ENCODE results near the gene ATP5F1B.

Gene ATP5F1B

GRCh38 chr12:56602239-56602638 is 43.5 kb downstream of the ATP5F1B start:
- no peak overlapping the region for H3K27ac ChIP-seq (replicated peaks)
- DNase-seq (ENCODE audit: low read depth in 1 of 2, low spot score in 1 of 2) = no peak
- H3K27me3 ChIP-seq (ENCODE audit: insufficient read depth, poor library complexity, severe bottlenecking) = no peaks in the 10 kb centered on the region
- TF ChIP-seq CTCF (IDR thresholded peaks at IDR 0.05; ENCODE audit: insufficient read depth, low read length) (no peak), REST (IDR thresholded peaks at IDR 0.05; ENCODE audit: insufficient replicate concordance, low read depth) (no peak), GABPA (IDR thresholded peaks at IDR 0.05; ENCODE audit: low read depth) (no peak), SPI1 (IDR thresholded peaks at IDR 0.05; ENCODE audit: borderline replicate concordance, low read depth) (no peak), POLR2AphosphoS5 (IDR thresholded peaks at IDR 0.05; ENCODE audit: low read depth) (no peak)
- no peak overlapping the region for H3K4me3 ChIP-seq (replicated peaks; ENCODE audit: insufficient read depth, low read length)

GRCh38 chr12:56601503-56601902 is 44.3 kb downstream of the ATP5F1B start:
- H3K4me3 ChIP-seq (replicated peaks; ENCODE audit: insufficient read depth, low read length) = no peak overlapping the region
- H3K27me3 ChIP-seq (ENCODE audit: insufficient read depth, poor library complexity, severe bottlenecking) = no peaks in the 10 kb centered on the region
- H3K27ac ChIP-seq (replicated peaks) = no peak overlapping the region
- peak in 1 of 2 experiments; percentile 27 for DNase-seq (ENCODE audit: low read depth in 1 of 2, low spot score in 1 of 2)
- TF ChIP-seq GABPA (IDR thresholded peaks at IDR 0.05; ENCODE audit: low read depth) (no peak), CTCF (IDR thresholded peaks at IDR 0.05; ENCODE audit: insufficient read depth, low read length) (no peak), SPI1 (IDR thresholded peaks at IDR 0.05; ENCODE audit: borderline replicate concordance, low read depth) (no peak), REST (IDR thresholded peaks at IDR 0.05; ENCODE audit: insufficient replicate concordance, low read depth) (no peak), POLR2AphosphoS5 (IDR thresholded peaks at IDR 0.05; ENCODE audit: low read depth) (no peak)

- Histone ChIP-seq H3K4me3 (replicated peaks; ENCODE audit: insufficient read depth, low read length) (no peak overlapping the region), H3K27me3 (ENCODE audit: insufficient read depth, poor library complexity, severe bottlenecking) (no peaks in the 10 kb centered on the region), H3K27ac (replicated peaks) (no peak overlapping the region)
- no peak for TF ChIP-seq GABPA (IDR thresholded peaks at IDR 0.05; ENCODE audit: low read depth)
- DNase-seq (ENCODE audit: low read depth in 1 of 2, low spot score in 1 of 2) = no peak
Measured at GRCh38 chr12:56600753-56601152, 45.0 kb downstream of the ATP5F1B start.

GRCh38 chr12:56599797-56600196 is 46.0 kb downstream of the ATP5F1B start:
- no peaks in the 10 kb centered on the region for H3K27me3 ChIP-seq (ENCODE audit: insufficient read depth, poor library complexity, severe bottlenecking)
- H3K4me3 ChIP-seq (replicated peaks; ENCODE audit: insufficient read depth, low read length) = no peak overlapping the region
- no peak overlapping the region for H3K27ac ChIP-seq (replicated peaks)
- TF ChIP-seq POLR2AphosphoS5 (IDR thresholded peaks at IDR 0.05; ENCODE audit: low read depth) (no peak), GABPA (IDR thresholded peaks at IDR 0.05; ENCODE audit: low read depth) (no peak), SPI1 (IDR thresholded peaks at IDR 0.05; ENCODE audit: borderline replicate concordance, low read depth) (no peak), REST (IDR thresholded peaks at IDR 0.05; ENCODE audit: insufficient replicate concordance, low read depth) (no peak), CTCF (IDR thresholded peaks at IDR 0.05; ENCODE audit: insufficient read depth, low read length) (no peak)
- no peak for DNase-seq (ENCODE audit: low read depth in 1 of 2, low spot score in 1 of 2)

Data from HL-60 (cell line).